NCI-H187 treated with DMSO at 0.1 percent for 48 hours (cell line): ENCODE data around the gene SBK2.
"Not testable (repeated sequence)": the region's sequence is repeated elsewhere in the genome, so short reads cannot be mapped to it uniquely, and the experiment has no call there.

Experiments
- DNase-seq: peaks from one replicate; lab custom pipeline; 2025; lab: John Stamatoyannopoulos, UW

The SBK2 gene

DNA sequence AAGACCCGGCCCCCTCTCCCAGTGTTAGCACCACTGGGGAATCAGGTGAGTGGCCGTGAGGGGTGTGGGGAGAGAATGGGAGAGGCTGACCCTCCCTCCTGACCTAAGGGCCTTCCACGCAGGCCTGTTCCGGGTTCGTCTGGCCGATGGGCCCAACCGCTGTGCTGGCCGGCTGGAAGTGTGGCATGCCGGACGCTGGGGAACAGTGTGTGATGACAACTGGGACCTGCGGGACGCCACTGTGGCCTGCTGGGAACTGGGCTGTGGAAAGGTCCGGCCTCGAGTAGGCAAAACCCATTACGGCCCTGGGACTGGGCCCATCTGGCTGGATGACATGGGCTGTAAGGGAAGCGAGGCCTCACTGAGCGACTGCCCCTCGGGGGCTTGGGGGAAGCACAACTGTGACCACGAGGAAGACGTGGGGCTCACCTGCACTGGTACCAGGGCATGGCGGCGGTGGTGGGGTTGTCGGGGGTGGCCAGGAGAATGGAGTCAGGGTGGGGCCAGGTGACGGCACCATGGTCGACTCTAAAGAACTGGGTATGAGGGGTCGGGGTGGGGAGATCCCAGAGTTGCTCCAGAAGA, 36.5 kb downstream of the SBK2 start:
- no peak for DNase-seq

- DNase-seq = no peak
Measured at GRCh38 chr19:55498246-55498840, 38.6 kb downstream of the SBK2 start.

- DNase-seq = no peak
Measured at GRCh38 chr19:55497763-55498162, 39.2 kb downstream of the SBK2 start.

- DNase-seq = not testable (repeated sequence)
Measured at GRCh38 chr19:55496820-55497219, 40.1 kb downstream of the SBK2 start.

DNA sequence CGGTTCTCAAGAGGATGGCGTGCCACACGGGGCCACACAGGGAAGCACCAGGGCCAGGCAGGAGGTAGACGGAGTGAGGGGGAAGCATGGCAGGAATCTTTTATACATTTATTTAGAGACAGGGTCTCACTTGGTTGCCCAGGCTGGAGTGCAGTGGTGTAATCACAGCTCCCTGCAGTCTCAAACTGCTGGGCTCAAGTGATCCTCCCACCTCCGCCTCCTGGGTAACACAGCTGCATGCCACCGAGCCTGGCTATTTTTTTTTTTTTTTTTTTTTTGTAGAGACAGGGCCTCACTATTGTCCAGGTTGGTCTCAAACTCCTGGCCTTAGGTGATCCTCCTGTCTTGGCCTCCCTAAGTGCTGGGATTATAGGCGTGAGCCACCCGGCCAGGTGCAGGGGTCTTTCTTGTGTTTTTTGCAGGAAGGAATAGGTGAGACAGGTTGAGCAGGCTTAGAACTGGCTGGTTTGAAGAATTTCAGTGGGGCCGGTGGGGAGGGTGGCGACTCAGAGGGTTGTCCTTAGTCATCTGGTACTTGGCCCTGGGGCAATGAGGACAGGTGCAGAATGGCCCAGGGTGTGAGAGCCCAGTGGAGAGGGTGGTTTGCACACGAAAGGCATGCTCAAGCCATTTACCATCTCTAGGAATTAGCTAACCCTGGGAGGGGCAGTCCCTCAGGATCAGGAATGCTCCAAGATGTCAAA, 41.1 kb downstream of the SBK2 start:
- DNase-seq = no peak

- DNase-seq = no peak
Measured at GRCh38 chr19:55494172-55494761, 42.7 kb downstream of the SBK2 start.

- DNase-seq = no peak
Measured at GRCh38 chr19:55493645-55494171, 43.2 kb downstream of the SBK2 start.

- no peak for DNase-seq
Measured at GRCh38 chr19:55493052-55493644, 43.8 kb downstream of the SBK2 start.

DNA sequence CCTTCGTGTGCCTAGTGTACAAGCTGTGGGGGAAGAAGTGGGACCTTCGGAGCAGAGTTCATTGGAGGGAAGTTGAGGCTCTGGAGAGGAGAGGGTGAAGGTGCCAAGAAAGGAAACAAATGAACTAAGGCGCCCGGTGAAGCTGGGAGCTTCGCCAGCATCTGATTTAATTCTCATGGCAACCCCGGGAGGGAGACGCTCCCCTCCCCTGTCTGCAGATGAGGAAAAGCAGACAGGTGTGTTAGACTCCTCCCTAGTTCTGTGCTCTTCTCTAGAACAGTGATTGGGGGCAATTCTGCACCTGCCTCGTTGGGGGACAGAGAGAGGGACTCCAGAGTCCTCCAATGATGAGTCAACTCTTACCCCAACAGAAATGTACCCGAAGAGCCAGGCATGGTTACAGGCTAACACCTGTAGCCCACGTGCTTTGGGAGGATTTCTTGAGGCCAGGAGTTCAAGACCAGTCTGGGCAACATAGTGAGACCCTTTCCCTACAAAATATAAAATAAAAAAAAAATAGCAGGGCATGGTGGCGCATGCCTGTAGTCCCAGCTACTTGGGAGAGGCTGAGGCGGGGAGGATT, 44.5 kb downstream of the SBK2 start:
- no peak for DNase-seq

DNA sequence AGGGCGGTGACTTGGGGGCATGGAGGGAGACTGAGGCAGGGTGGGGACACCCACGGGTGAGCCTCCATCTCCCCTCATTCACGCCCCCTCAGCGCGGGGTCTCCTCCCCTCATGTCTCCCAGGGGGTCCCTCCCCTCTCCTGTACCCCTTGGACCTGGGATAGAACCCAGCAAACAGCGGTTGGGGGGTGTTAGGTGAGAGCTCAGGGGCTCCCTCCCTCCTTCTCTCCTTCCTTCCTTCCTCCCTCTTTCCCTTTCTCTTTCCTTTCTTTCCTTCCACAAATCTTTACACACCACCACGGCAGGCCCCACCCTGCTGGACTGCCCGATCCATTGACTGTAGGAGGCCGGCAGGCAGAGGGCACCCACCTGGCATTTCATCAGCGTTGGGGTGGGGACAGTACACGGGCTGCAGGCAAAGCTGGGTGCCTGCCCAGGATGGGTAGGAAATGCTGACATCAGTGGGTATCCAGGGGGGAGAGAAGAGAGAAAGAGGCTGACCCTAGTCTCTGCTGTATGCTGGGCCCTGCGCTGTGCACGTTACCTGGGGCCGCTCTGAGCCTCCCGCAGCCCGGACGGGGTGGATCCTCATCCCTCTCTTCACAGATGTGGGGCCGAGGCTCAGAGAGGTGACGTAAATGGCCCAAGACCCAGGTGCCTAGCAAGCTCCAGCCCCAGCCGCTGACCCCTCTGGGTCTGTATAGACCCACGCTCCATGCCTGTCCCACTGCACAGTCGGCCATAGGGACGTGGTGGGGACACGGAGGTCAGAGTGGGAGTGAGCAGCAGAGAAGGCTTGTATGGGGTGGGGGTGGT, 45.2 kb downstream of the SBK2 start:
- DNase-seq = no peak

DNA sequence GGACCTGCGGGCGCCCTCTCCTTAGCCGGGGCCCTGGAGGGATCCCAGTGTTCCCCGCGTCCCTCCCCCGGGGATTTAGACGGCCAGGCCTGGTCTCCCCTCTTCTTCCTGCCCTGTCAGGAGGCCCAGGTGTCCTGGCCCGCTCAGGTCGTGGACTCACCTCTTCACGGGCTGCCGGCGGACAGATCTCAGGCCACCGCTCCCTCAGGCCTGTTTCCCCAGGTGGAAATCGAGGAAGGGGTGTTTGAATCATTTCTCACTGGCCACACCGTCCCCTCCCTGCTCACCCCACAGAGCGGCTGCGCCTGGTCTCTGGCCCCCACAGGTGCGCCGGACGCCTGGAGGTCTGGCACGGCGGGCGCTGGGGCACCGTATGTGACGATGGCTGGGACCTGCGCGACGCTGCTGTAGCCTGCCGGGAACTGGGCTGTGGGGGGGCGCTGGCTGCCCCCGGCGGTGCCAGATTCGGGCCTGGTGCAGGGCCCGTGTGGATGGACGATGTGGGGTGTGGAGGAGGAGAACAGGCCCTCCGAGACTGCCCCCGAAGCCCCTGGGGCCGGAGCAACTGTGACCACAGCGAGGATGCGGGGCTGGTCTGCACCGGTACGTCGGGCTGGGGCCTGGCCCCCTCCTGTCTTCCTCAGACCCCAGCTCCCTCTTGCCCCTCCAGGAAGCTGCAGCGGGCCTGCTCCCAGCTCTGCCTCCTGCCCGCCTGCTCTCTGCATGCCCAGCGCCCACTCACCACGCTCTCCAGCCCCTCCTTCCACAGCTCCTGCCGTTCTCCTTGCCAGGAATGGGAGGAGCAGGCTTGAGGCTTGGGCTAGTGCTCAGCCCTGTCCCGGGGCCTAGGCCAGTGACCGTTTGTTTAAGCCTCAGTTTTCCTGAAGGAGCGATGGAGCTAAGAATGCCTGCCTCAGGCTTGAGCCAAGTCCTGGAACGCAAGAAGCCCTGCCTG, 46.2 kb downstream of the SBK2 start:
- DNase-seq = no peak

- DNase-seq = no peak
Measured at GRCh38 chr19:55489711-55490477, 47.0 kb downstream of the SBK2 start.

- DNase-seq = no peak
Measured at GRCh38 chr19:55488986-55489710, 47.8 kb downstream of the SBK2 start.

DNA sequence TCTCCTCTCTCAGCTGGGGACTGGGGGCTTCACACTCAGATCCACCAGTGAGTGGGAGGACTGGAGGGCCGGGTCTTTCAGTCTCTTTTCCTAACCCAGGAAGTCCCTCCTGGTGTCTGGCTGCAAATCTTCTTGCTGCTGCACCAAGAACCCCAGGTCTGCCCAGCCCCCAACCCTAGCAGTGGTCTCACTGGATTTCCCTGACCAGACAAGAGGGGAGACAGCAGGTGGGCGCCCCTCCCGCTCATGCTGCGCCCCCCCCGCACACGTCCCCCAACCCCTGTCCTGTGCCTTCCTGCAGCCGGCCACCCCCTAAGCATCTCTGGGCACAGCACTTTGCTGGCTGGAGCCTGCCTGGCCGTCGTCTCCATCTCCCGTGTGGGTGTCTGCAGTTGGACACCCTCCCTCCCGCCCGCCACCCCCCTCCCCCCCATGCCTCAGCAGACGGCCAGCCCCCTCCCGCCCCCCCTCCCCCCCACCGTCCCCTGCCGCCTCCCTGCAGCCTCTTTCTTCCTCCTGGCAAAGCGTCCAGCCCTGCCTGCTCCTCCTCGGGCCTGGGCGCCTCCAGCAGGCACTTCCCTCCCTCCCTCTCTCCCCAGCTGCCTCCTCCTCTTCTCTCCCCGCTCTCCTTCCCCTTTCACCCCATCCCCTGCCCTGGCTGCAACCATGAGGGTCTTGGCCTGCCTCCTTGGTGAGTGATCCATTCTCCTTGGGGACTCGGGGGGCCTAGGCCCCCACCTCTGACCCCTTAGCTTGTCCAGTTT, 48.8 kb downstream of the SBK2 start, which contains the start of gene SSC5D:
Gene SSC5D, plus strand, starts transcription at position 513 of the 764 bp plus-strand sequence. Its CDS starts 154 bp downstream, at position 667.
- no peak for DNase-seq

DNA sequence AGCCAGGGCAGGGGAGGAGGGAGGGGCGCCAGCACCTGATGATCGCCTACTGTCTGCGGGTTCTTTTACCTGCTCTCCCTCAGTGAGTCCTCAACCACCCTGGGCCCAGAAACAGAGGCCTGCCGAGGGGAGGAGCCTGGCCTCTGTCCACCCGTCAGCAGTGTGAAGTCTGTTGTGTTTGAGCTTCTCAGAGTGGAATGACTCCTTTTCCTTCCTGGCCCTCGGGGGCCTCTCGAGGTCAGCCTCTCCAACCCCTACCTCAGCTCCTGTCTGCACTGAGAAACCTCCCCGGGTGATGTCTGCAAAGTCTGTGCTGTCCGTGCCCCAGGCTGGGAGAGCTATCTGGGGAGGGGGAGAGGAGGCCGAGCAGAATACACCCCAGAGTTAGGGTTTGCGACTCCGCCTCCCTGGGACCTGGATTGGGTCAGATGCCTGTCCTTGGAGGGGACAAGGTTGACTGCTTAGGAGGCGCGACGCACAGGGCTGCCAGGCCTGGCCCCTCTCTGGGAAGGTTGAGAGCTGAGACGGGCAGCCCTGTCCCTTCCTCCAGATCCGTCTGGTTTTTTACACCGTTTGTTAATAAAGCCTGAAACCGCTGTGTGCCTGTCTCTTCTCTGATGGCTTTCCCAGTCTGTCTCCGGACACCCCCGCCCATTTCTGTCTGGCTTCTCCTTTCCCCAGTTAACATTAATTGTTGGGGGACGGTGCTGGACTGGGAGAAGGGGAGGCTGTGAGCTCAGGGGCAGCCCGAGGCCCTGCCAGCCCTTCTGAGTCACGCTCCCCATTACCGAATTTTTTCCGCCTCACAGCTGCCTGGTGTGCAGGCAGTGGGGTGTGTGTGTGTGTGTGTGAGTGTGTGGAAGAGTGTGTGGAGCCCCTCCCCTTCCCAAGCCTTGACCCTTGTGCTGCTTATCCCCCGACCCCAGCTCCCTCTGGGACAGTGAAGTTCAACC, 49.7 kb downstream of the SBK2 start:
- no peak for DNase-seq
